ENCODE results near the gene ERICH6B. TPM values are rescaled to one million over a fixed set of nuclear protein-coding genes. Genes with fewer than 3 reads are reported as not detected.

The ERICH6B gene
- polyA plus RNA-seq, 3 donors, result not detected

GRCh38 chr13:45602183-45603170 lies 13.1 kb downstream of the ERICH6B start:
- Histone ChIP-seq H3K27me3 (ENCODE audit: control insufficient read depth in 2 of 2, insufficient read depth in 2 of 2, low read length in 2 of 2) (no peaks in the 10 kb centered on the region), H3K79me2 (ENCODE audit: insufficient read depth, low read length) (no peaks in the 10 kb centered on the region), H4K20me1 (ENCODE audit: insufficient read depth, low read length) (no peaks in the 10 kb centered on the region), H3K4me3 (replicated peaks in 1 of 3; ENCODE audit: low read depth in 2 of 3, low read length in 3 of 3) (no peak overlapping the region), H2AFZ (ENCODE audit: insufficient read depth, low read depth, low read length, poor library complexity, severe bottlenecking) (no peak overlapping the region), H3K36me3 (replicated peaks in 1 of 2; ENCODE audit: control insufficient read depth in 1 of 2, insufficient read depth in 2 of 2, low read length in 2 of 2) (no peaks in the 10 kb centered on the region), H3K4me2 (replicated peaks; ENCODE audit: extremely low read depth, low read length, poor library complexity, severe bottlenecking) (no peak overlapping the region), H3K4me1 (ENCODE audit: control insufficient read depth in 1 of 2, insufficient read depth in 2 of 2, low read length in 2 of 2) (no peaks in the 10 kb centered on the region), H3K9me3 (replicated peaks in 1 of 2; ENCODE audit: control insufficient read depth in 1 of 2, insufficient read depth in 1 of 2, low read length in 2 of 2) (no peaks in the 10 kb centered on the region), H3K27ac (ENCODE audit: low read depth in 1 of 2, low read length in 2 of 2) (no peak overlapping the region), H3K9ac (ENCODE audit: insufficient read depth, low read length, poor library complexity, severe bottlenecking) (no peak overlapping the region)
- intact Hi-C loops (cut with micrococcal nuclease), result no loop called here
- Mint-ChIP-seq H3K4me1 (no peaks in the 10 kb centered on the region), H3K27me3 (ENCODE audit: low read depth in 3 of 3) (peaks cover 5 to 16% (median 6%) of the 10 kb centered on the region in 3 donors), H3K27ac (peak overlapping the region in 1 of 7 donors; percentile 9), H3K4me3 (no peak overlapping the region), H3K36me3 (no peaks in the 10 kb centered on the region), H3K9me3 (peaks cover 0 to 4% (median 0%) of the 10 kb centered on the region in 7 donors)
- no peak for DNase-seq
- 93% methylated on average over 2 of the region's 4 CpGs for WGBS (ENCODE audit: insufficient coverage)
- no peak for TF ChIP-seq CTCF (IDR thresholded peaks at IDR 0.05)

GRCh38 chr13:45601680-45602079 lies 13.9 kb downstream of the ERICH6B start:
- H3K9me3 ChIP-seq (replicated peaks in 1 of 2; ENCODE audit: control insufficient read depth in 1 of 2, insufficient read depth in 1 of 2, low read length in 2 of 2), result no peaks in the 10 kb centered on the region
- Mint-ChIP-seq H3K27me3 (ENCODE audit: low read depth in 3 of 3) (peaks cover 6 to 18% (median 6%) of the 10 kb centered on the region in 3 donors), H3K4me3 (no peak overlapping the region), H3K36me3 (no peaks in the 10 kb centered on the region), H3K4me1 (no peaks in the 10 kb centered on the region), H3K27ac (no peak overlapping the region), H3K9me3 (peaks cover 0 to 4% (median 0%) of the 10 kb centered on the region in 7 donors)
- H3K79me2 ChIP-seq (ENCODE audit: insufficient read depth, low read length), result no peaks in the 10 kb centered on the region
- no peak overlapping the region for H3K27ac ChIP-seq (ENCODE audit: low read depth in 1 of 2, low read length in 2 of 2)
- no peak overlapping the region for H2AFZ ChIP-seq (ENCODE audit: insufficient read depth, low read depth, low read length, poor library complexity, severe bottlenecking)
- no peak for TF ChIP-seq CTCF (IDR thresholded peaks at IDR 0.05)
- H3K36me3 ChIP-seq (replicated peaks in 1 of 2; ENCODE audit: control insufficient read depth in 1 of 2, insufficient read depth in 2 of 2, low read length in 2 of 2), result no peaks in the 10 kb centered on the region
- no peak overlapping the region for H3K4me2 ChIP-seq (replicated peaks; ENCODE audit: extremely low read depth, low read length, poor library complexity, severe bottlenecking)
- H3K27me3 ChIP-seq (ENCODE audit: control insufficient read depth in 2 of 2, insufficient read depth in 2 of 2, low read length in 2 of 2), result peaks cover 2% of the 10 kb centered on the region in 2 donors
- no peak overlapping the region for H3K4me3 ChIP-seq (replicated peaks in 1 of 3; ENCODE audit: low read depth in 2 of 3, low read length in 3 of 3)
- no peak overlapping the region for H3K9ac ChIP-seq (ENCODE audit: insufficient read depth, low read length, poor library complexity, severe bottlenecking)
- intact Hi-C loops (cut with micrococcal nuclease), result no loop called here
- DNase-seq, result no peak
- H3K4me1 ChIP-seq (ENCODE audit: control insufficient read depth in 1 of 2, insufficient read depth in 2 of 2, low read length in 2 of 2), result no peaks in the 10 kb centered on the region
- WGBS (ENCODE audit: insufficient coverage), result no CpG with 5 or more reads among the region's 2 CpGs
- H4K20me1 ChIP-seq (ENCODE audit: insufficient read depth, low read length), result no peaks in the 10 kb centered on the region
